Measurements from ENCODE around the gene TNFSF18.

TNFSF18 gene

DNA sequence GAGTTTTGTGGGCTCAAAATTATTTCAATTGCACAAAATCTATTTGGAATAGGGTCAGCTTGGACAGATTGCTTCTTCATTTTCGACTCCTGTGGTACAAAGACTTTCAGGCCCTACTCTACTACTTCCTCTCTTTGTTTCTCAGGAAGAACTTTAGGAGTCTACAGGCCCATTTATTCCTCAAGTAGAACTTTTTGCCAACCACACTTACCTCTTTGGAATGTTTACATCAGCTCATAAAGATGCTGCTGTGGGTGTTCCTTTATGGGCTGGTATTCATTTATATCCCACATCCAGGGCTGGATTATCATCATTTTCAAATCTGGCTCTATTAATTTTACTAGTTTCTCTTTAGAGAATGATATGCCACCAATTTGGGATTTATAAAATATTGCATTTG, 46.3 kb upstream of the TNFSF18 start:
- no peaks in the 10 kb centered on the region for H3K9me3 ChIP-seq (replicated peaks; ENCODE audit: insufficient read depth, low read length)
- H3K9me2 ChIP-seq (replicated peaks; ENCODE audit: insufficient read depth, low read length), result no peaks in the 10 kb centered on the region
- no peaks in the 10 kb centered on the region for H4K20me1 ChIP-seq (ENCODE audit: insufficient read depth, low read length)
- no peak for TF ChIP-seq EZH2 (optimal IDR thresholded peaks at IDR 0.05; ENCODE audit: low read depth, low read length)
- TF ChIP-seq EZH2phosphoT487 (IDR thresholded peaks at IDR 0.05; ENCODE audit: low read length), result no peak
- TF ChIP-seq, protein P1, sequence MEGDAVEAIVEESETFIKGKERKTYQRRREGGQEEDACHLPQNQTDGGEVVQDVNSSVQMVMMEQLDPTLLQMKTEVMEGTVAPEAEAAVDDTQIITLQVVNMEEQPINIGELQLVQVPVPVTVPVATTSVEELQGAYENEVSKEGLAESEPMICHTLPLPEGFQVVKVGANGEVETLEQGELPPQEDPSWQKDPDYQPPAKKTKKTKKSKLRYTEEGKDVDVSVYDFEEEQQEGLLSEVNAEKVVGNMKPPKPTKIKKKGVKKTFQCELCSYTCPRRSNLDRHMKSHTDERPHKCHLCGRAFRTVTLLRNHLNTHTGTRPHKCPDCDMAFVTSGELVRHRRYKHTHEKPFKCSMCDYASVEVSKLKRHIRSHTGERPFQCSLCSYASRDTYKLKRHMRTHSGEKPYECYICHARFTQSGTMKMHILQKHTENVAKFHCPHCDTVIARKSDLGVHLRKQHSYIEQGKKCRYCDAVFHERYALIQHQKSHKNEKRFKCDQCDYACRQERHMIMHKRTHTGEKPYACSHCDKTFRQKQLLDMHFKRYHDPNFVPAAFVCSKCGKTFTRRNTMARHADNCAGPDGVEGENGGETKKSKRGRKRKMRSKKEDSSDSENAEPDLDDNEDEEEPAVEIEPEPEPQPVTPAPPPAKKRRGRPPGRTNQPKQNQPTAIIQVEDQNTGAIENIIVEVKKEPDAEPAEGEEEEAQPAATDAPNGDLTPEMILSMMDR (IDR thresholded peaks at IDR 0.05; ENCODE audit: low read length), result no peak
- no peak for DNase-seq
- no peaks in the 10 kb centered on the region for H3K36me3 ChIP-seq (replicated peaks; ENCODE audit: insufficient read depth, low read length)
- H3K4me1 ChIP-seq (ENCODE audit: low read length), result no peaks in the 10 kb centered on the region
- H3K9ac ChIP-seq (ENCODE audit: low read length), result no peak overlapping the region
- no peaks in the 10 kb centered on the region for H3K27me3 ChIP-seq (replicated peaks; ENCODE audit: insufficient read depth, low read length)
- no peak overlapping the region for H3K4me2 ChIP-seq (ENCODE audit: low read depth, low read length)
- no peaks in the 10 kb centered on the region for H3F3A ChIP-seq (ENCODE audit: insufficient read depth, low read length)
- no peaks in the 10 kb centered on the region for H3K79me2 ChIP-seq (ENCODE audit: low read length)
- H3K4me3 ChIP-seq (ENCODE audit: low read length), result no peak overlapping the region
- no peak overlapping the region for H3K27ac ChIP-seq (ENCODE audit: low read length)
- H2AFZ ChIP-seq (ENCODE audit: low read length), result no peak overlapping the region

DNA sequence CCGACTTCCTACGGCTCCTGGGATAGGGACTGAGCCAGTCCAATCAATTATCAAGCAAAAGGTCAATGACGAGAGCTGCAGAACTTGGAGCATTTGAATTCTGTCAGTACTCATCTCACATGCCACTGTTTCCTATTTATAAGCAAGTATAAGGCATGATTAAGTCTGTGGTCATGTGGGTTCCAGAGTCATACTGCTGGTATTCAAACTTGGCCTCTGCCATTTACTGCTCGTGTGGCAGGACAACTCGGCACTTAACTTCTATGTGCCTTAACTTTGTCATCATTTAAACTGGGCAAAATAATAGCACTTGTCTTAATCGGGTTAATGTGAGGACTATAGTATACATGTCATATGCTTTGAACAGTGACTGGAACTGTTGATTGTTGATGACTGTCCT, 44.9 kb upstream of the TNFSF18 start:
- Histone ChIP-seq H3K27me3 (replicated peaks; ENCODE audit: insufficient read depth, low read length) (no peaks in the 10 kb centered on the region), H4K20me1 (ENCODE audit: insufficient read depth, low read length) (no peaks in the 10 kb centered on the region), H3K27ac (ENCODE audit: low read length) (no peak overlapping the region), H3K4me1 (ENCODE audit: low read length) (no peaks in the 10 kb centered on the region), H3K4me2 (ENCODE audit: low read depth, low read length) (no peak overlapping the region), H3K36me3 (replicated peaks; ENCODE audit: insufficient read depth, low read length) (no peaks in the 10 kb centered on the region), H2AFZ (ENCODE audit: low read length) (no peak overlapping the region), H3K9me2 (replicated peaks; ENCODE audit: insufficient read depth, low read length) (no peaks in the 10 kb centered on the region), H3F3A (ENCODE audit: insufficient read depth, low read length) (no peaks in the 10 kb centered on the region), H3K9me3 (replicated peaks; ENCODE audit: insufficient read depth, low read length) (no peaks in the 10 kb centered on the region), H3K9ac (ENCODE audit: low read length) (no peak overlapping the region), H3K79me2 (ENCODE audit: low read length) (no peaks in the 10 kb centered on the region), H3K4me3 (ENCODE audit: low read length) (no peak overlapping the region)
- TF ChIP-seq, protein P1 (IDR thresholded peaks at IDR 0.05; ENCODE audit: low read length), result no peak
- TF ChIP-seq EZH2phosphoT487 (IDR thresholded peaks at IDR 0.05; ENCODE audit: low read length), result no peak
- no peak for TF ChIP-seq EZH2 (optimal IDR thresholded peaks at IDR 0.05; ENCODE audit: low read depth, low read length)
- DNase-seq, result no peak

DNA sequence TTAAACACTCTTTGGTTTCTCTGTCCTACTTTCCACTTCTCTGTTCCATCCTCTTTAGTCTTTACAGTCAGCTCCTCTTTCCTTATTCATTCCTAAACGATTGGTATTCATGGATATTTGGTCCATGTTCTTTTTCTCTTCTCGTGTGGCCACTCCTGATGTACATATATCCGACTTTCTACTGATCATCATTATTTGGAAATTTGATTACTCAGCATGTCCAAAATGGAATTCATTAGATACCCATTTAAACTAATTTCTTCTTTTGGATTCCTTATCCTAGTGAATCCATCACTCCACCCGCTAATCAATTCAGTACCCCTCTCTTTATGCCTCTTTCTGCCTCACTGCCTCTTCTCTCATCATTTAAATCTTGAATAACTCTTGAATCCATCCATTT, 43.8 kb upstream of the TNFSF18 start:
- TF ChIP-seq EZH2phosphoT487 (IDR thresholded peaks at IDR 0.05; ENCODE audit: low read length), result no peak
- no peak for TF ChIP-seq EZH2 (optimal IDR thresholded peaks at IDR 0.05; ENCODE audit: low read depth, low read length)
- TF ChIP-seq, protein P1 (IDR thresholded peaks at IDR 0.05; ENCODE audit: low read length), result no peak
- no peaks in the 10 kb centered on the region for H3K9me3 ChIP-seq (replicated peaks; ENCODE audit: insufficient read depth, low read length)
- H2AFZ ChIP-seq (ENCODE audit: low read length), result no peak overlapping the region
- H3F3A ChIP-seq (ENCODE audit: insufficient read depth, low read length), result no peaks in the 10 kb centered on the region
- no peak overlapping the region for H3K4me3 ChIP-seq (ENCODE audit: low read length)
- no peaks in the 10 kb centered on the region for H3K27me3 ChIP-seq (replicated peaks; ENCODE audit: insufficient read depth, low read length)
- H3K36me3 ChIP-seq (replicated peaks; ENCODE audit: insufficient read depth, low read length), result no peaks in the 10 kb centered on the region
- no peaks in the 10 kb centered on the region for H3K79me2 ChIP-seq (ENCODE audit: low read length)
- H3K9ac ChIP-seq (ENCODE audit: low read length), result no peak overlapping the region
- H3K9me2 ChIP-seq (replicated peaks; ENCODE audit: insufficient read depth, low read length), result no peaks in the 10 kb centered on the region
- H3K4me1 ChIP-seq (ENCODE audit: low read length), result no peaks in the 10 kb centered on the region
- H3K4me2 ChIP-seq (ENCODE audit: low read depth, low read length), result no peak overlapping the region
- H4K20me1 ChIP-seq (ENCODE audit: insufficient read depth, low read length), result no peaks in the 10 kb centered on the region
- DNase-seq, result no peak
- H3K27ac ChIP-seq (ENCODE audit: low read length), result no peak overlapping the region
